CD4-positive, alpha-beta memory T cell (primary cell): ENCODE results near the gene SART1. TPM values are rescaled to one million over a fixed set of nuclear protein-coding genes. Genes with fewer than 3 reads are reported as not detected.
"Not testable (repeated sequence)": the region's sequence is repeated elsewhere in the genome, so short reads cannot be mapped to it uniquely, and the experiment has no call there.

ENCODE experiments used
- CTCF ChIA-PET: fragments of 350-600 bp; sonication (Branson Sonifier 250); formaldehyde crosslinking; loops from one replicate; lab custom pipeline; 2021; ENCODE audit warnings: inconsistent platforms; ENCODE audit not compliant: partially characterized antibody; lab: Charles Lee
- POLR2A ChIA-PET: fragments of 350-600 bp; sonication (Branson Sonifier 250); formaldehyde crosslinking; loops from one replicate; lab custom pipeline; 2021; ENCODE audit not compliant: partially characterized antibody; lab: Charles Lee
- DNase-seq, 5 donors: peaks; one replicate each; pipeline versions ENCODE4 v3.0.0 to v3.0.0-alpha.2; 2020 to 2022; ENCODE audit warnings: mixed read lengths in 1 of 5
- H3K27ac ChIP-seq: one replicate; pipeline ENCODE4 v1.7.0; 2013; ENCODE audit warnings: low read depth, low read length
- H3K27me3 ChIP-seq: 2 replicates; pipeline ENCODE4 v1.7.0; 2013; ENCODE audit warnings: mild to moderate bottlenecking, low read length, moderate library complexity; ENCODE audit not compliant: insufficient read depth
- H3K36me3 ChIP-seq: 2 replicates; pipeline ENCODE4 v1.7.0; 2013; ENCODE audit warnings: mild to moderate bottlenecking, low read length, moderate library complexity; ENCODE audit not compliant: insufficient read depth
- H3K4me1 ChIP-seq: 2 replicates; pipeline ENCODE4 v1.7.0; 2013; ENCODE audit warnings: mild to moderate bottlenecking, low read length, moderate library complexity; ENCODE audit not compliant: insufficient read depth
- H3K4me3 ChIP-seq, 2 donors: one replicate each; pipeline ENCODE4 v1.7.0; 2013; ENCODE audit warnings: low read length in 2 of 2, mild to moderate bottlenecking in 1 of 2
- H3K9me3 ChIP-seq, 2 donors: one replicate each; pipeline ENCODE4 v1.7.0; 2013; ENCODE audit warnings: low read length in 2 of 2, control low read depth in 1 of 2; ENCODE audit not compliant: control insufficient read depth in 1 of 2
- H3K27ac Mint-ChIP-seq, 7 donors: one replicate each; pipeline ENCODE4 v1.8.0; 2020 to 2021; ENCODE audit warnings: mixed read lengths in 7 of 7, mild to moderate bottlenecking in 6 of 7, inconsistent platforms in 3 of 7, moderate library complexity in 3 of 7
- H3K27me3 Mint-ChIP-seq, 2 donors: one replicate each; pipeline ENCODE4 v1.8.0; 2020 to 2021; ENCODE audit warnings: mixed read lengths in 2 of 2
- H3K36me3 Mint-ChIP-seq, 2 donors: one replicate each; pipeline ENCODE4 v1.8.0; 2020 to 2021; ENCODE audit warnings: mixed read lengths in 2 of 2, inconsistent platforms in 1 of 2, mild to moderate bottlenecking in 1 of 2
- H3K4me1 Mint-ChIP-seq, 4 donors: one replicate each; pipeline ENCODE4 v1.8.0; 2020 to 2021; ENCODE audit warnings: mixed read lengths in 4 of 4, mild to moderate bottlenecking in 1 of 4
- H3K4me3 Mint-ChIP-seq, 8 donors: one replicate each; pipeline ENCODE4 v1.8.0; 2020 to 2021; ENCODE audit warnings: mixed read lengths in 8 of 8, mild to moderate bottlenecking in 7 of 8, moderate library complexity in 6 of 8, inconsistent platforms in 3 of 8
- H3K9me3 Mint-ChIP-seq, 8 donors: one replicate each; pipeline ENCODE4 v1.8.0; 2020 to 2021; ENCODE audit warnings: mixed read lengths in 8 of 8, mild to moderate bottlenecking in 5 of 8, inconsistent platforms in 3 of 8, moderate library complexity in 1 of 8
- intact Hi-C: fragments of 100-400 bp; cut with micrococcal nuclease; formaldehyde crosslinking; loops from one replicate; pipeline ENCODE4 v1.15.1; 2023
- polyA plus RNA-seq, 2 donors: library from polyadenylated mRNA; unstranded; fragments of 300-500 nt; fragmentation: Illumina TruSeq; gene quantifications; one replicate each; pipeline ENCODE4 v1.2.3, GENCODE V29; 2021
- total RNA-seq, 2 experiments: library from RNA; stranded (reverse); gene quantifications; one replicate each; pipeline ENCODE4 v1.2.3, GENCODE V29; 2021

Gene SART1
- total and polyA plus RNA-seq, 4 experiments from 2014 or later = 11.5 to 90.6 (median 67.2) TPM

DNA sequence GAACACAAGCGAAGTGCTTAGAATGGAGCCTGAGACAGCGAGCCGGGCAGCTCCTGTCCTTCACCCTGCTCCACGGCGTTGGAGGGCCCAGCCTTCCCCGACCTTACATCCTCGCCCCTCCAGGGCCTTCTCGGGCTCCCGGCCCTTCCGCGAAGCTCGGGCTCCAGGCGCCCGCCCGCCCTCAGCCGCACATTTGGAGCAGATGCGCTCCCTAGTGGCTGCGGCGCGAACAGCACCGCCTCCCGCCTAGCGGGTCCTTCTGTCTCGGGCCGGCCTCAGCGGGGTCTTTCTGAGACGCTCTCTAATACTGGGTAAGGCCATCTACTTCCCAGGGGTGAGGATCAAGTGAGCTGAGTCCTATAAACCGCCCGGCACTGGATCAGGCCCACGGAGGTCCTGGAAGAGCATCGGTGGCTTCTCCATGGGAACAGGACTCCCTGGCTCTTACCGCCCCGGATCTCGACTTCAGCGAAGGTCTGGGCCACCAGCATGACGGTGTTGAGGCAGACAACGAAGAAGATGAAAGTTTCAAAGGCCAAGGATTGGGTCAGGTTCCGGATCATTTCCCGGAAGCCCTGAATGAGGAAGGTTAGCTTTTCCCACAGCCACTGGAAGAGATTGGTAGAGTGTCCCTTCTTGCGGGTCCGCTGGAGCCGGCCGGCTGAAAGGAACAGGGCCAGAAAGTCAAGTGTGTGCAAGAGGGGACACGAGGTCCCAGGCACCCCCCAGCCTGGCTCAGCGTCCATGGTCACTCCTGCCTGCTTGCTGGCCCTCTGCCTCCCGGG is 61.1 kb downstream of the SART1 start:
- no peaks in the 10 kb centered on the region for H3K9me3 ChIP-seq
- peak overlapping the region in 1 of 7 donors; percentile 48 for H3K27ac Mint-ChIP-seq
- H3K4me1 Mint-ChIP-seq = peaks cover 0 to 9% (median 6%) of the 10 kb centered on the region in 4 donors
- peak overlapping the region in 4 of 8 donors; percentile 33 to 72 (median 56) for H3K4me3 Mint-ChIP-seq
- peak; percentile 59 to 76 (median 63) for DNase-seq
- no peak overlapping the region for H3K4me3 ChIP-seq
- peaks cover 4 to 6% of the 10 kb centered on the region in 2 donors for H3K27me3 Mint-ChIP-seq
- H3K9me3 Mint-ChIP-seq = no peaks in the 10 kb centered on the region
- H3K27ac ChIP-seq = no peak overlapping the region
- H3K27me3 ChIP-seq = no peaks in the 10 kb centered on the region
- CTCF ChIA-PET = interaction anchor here (0.6 to 2.3 kb wide), 35 partner anchors 8 to 331 kb away, joined by 3 to 19 read pairs (median 4); partner anchors contain the start of genes BANF1, CCDC85B, CST6 and EIF1AD
- POLR2A ChIA-PET = interaction anchor here (0.6 to 1.8 kb wide), 5 partner anchors 20 to 310 kb away, joined by 3 to 7 read pairs (median 3); partner anchors contain the start of genes BANF1, EIF1AD, FIBP and KAT5
- no peaks in the 10 kb centered on the region for H3K36me3 ChIP-seq
- intact Hi-C loops = loop anchor here (1.0 kb wide), 2 partner anchors 33 to 204 kb away; no protein-coding TSS in a partner anchor
- peaks cover 6% of the 10 kb centered on the region for H3K4me1 ChIP-seq
- H3K36me3 Mint-ChIP-seq = no peaks in the 10 kb centered on the region

DNA sequence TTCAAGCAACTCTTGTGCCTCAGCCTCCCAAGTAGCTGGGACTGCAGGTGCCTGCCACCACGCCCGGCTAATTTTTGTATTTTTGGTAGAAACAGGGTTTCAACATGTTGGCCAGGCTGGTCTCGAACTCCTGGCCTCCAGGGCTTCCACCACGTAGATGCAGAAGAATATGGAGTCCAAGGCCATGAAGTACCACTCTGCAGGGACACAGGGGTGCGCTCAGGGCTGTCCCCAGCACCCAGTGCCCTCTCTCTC is 61.6 kb downstream of the SART1 start:
- H3K27ac ChIP-seq, H3K36me3 Mint-ChIP-seq, H3K4me1 ChIP-seq, intact Hi-C loops, H3K27ac Mint-ChIP-seq, H3K9me3 ChIP-seq, H3K4me1 Mint-ChIP-seq, H3K4me3 Mint-ChIP-seq, H3K9me3 Mint-ChIP-seq, H3K36me3 ChIP-seq, H3K4me3 ChIP-seq, H3K27me3 ChIP-seq, DNase-seq, H3K27me3 Mint-ChIP-seq: not testable (repeated sequence)
- ChIA-PET POLR2A (interaction anchor here (1.2 to 1.8 kb wide), 2 partner anchors 21 to 137 kb away, joined by 3 to 7 read pairs; partner anchors contain the start of genes BANF1 and EIF1AD), CTCF (interaction anchor here (0.8 to 2.3 kb wide), 23 partner anchors 11 to 318 kb away, joined by 3 to 19 read pairs (median 5); partner anchors contain the start of genes CCDC85B, CST6, FIBP and KAT5)

DNA sequence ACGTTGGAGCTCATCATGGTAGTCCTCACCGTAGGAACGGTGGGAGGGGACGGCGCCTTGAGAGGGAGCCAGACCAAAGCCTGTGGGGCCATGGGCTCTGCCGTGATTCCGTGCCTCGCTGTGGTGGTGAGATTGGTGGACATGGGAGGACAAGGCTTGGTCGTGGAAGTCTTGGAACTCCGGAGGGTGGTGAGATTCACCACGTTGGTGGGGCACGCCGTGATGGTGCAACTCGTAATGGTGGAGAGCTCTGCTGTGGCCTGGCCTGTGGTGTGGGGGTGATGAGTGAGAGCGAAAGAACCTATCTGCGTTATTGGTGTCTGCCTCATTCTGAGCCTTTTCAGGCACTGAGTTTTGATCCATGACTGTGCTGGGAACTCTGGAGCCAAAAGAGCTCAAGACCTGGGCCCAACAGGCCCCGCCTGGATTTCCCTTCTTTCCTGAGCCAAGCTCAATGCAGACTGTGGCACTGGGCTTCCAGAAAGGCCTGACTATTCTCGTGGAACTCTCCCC is 64.5 kb downstream of the SART1 start, which contains the start of gene CATSPER1:
CATSPER1 (minus strand) TSS at position 463 of the 513 bp plus-strand sequence; CDS start at position 363, 100 bp downstream.
- H3K4me1 ChIP-seq = peaks cover 6% of the 10 kb centered on the region
- DNase-seq = peak in 1 of 5 donors; percentile 5
- no peaks in the 10 kb centered on the region for H3K36me3 ChIP-seq
- ChIA-PET CTCF (interaction anchor here (0.8 kb wide), 1 partner anchor 19 kb away, joined by 3 read pairs; no protein-coding TSS in a partner anchor), POLR2A (interaction anchor here (1.5 kb wide), 1 partner anchor 27 kb away, joined by 4 read pairs; no protein-coding TSS in a partner anchor)
- Mint-ChIP-seq H3K4me3 (no peak within 1 kb of the TSS), H3K27ac (peak within 1 kb of the TSS in 1 of 7 donors; percentile 17), H3K4me1 (peaks cover 0 to 8% (median 5%) of the 10 kb centered on the region in 4 donors), H3K27me3 (peaks cover 4 to 6% of the 10 kb centered on the region in 2 donors), H3K9me3 (no peaks in the 10 kb centered on the region), H3K36me3 (no peaks in the 10 kb centered on the region)
- intact Hi-C loops = no loop called here
- no peaks in the 10 kb centered on the region for H3K9me3 ChIP-seq
- no peak within 1 kb of the TSS for H3K27ac ChIP-seq
- no peak within 1 kb of the TSS for H3K4me3 ChIP-seq
- no peaks in the 10 kb centered on the region for H3K27me3 ChIP-seq

Other genes starting within 250 kb of the SART1 start
- 100 to 1,000 TPM in 1 of 2 experiments, 10 to 100 TPM in 1; 93.5 to 106 TPM for gene KAT5, start 249.5 kb upstream of the SART1 start, total RNA-seq
- gene KAT5, start 249.5 kb upstream of the SART1 start, polyA plus RNA-seq = 10 to 100 TPM; 45.4 to 61.5 TPM
- gene RNASEH2C, start 240.9 kb upstream of the SART1 start, total RNA-seq = 10 to 100 TPM; 69.1 to 69.7 TPM
- gene RNASEH2C, start 240.9 kb upstream of the SART1 start, polyA plus RNA-seq = 10 to 100 TPM; 61.4 to 74.2 TPM
- 10 to 100 TPM; 25.6 to 26.9 TPM for gene AP5B1, start 180.8 kb upstream of the SART1 start, total RNA-seq
- gene AP5B1, start 180.8 kb upstream of the SART1 start, polyA plus RNA-seq = 10 to 100 TPM in 1 of 2 donors, 1 to 10 TPM in 1; 5.2 to 13.7 TPM
- not detected for gene OVOL1, start 174.7 kb upstream of the SART1 start, total RNA-seq
- gene OVOL1, start 174.7 kb upstream of the SART1 start, polyA plus RNA-seq = not detected
- under 1 TPM; 0.42 to 0.64 TPM for gene SNX32, start 127.8 kb upstream of the SART1 start, total RNA-seq
- gene SNX32, start 127.8 kb upstream of the SART1 start, polyA plus RNA-seq = under 1 TPM; 0.68 to 0.93 TPM
- gene CFL1, start 103.6 kb upstream of the SART1 start, total RNA-seq = 100 to 1,000 TPM; 540 to 578 TPM
- 1,000 to 10,000 TPM; 2,794 to 2,825 TPM for gene CFL1, start 103.6 kb upstream of the SART1 start, polyA plus RNA-seq
- gene MUS81, start 101.3 kb upstream of the SART1 start, total RNA-seq = 10 to 100 TPM; 93.6 to 95.5 TPM
- 10 to 100 TPM; 24.0 to 31.1 TPM for gene MUS81, start 101.3 kb upstream of the SART1 start, polyA plus RNA-seq
- 1 to 10 TPM; 6.0 to 8.3 TPM for gene EFEMP2, start 88.9 kb upstream of the SART1 start, total RNA-seq
- under 1 TPM; 0.40 to 0.55 TPM for gene EFEMP2, start 88.9 kb upstream of the SART1 start, polyA plus RNA-seq
- 10 to 100 TPM; 30.1 to 30.4 TPM for gene CTSW, start 81.9 kb upstream of the SART1 start, total RNA-seq
- gene CTSW, start 81.9 kb upstream of the SART1 start, polyA plus RNA-seq = 100 to 1,000 TPM in 1 of 2 donors, 10 to 100 TPM in 1; 80.9 to 107 TPM
- 10 to 100 TPM; 39.9 to 42.1 TPM for gene FIBP, start 73.3 kb upstream of the SART1 start, total RNA-seq
- 10 to 100 TPM; 79.3 to 99.0 TPM for gene FIBP, start 73.3 kb upstream of the SART1 start, polyA plus RNA-seq
- gene CCDC85B, start 71.1 kb upstream of the SART1 start, total RNA-seq = 10 to 100 TPM; 22.9 to 24.9 TPM
- 10 to 100 TPM; 60.0 to 68.3 TPM for gene CCDC85B, start 71.1 kb upstream of the SART1 start, polyA plus RNA-seq
- gene FOSL1, start 61.3 kb upstream of the SART1 start, total RNA-seq = under 1 TPM; 0.39 to 0.79 TPM
- gene FOSL1, start 61.3 kb upstream of the SART1 start, polyA plus RNA-seq = under 1 TPM in 1 of 2 donors, not detected in 1; 0.81 TPM
- 10 to 100 TPM; 57.1 to 59.5 TPM for gene C11orf68, start 42.7 kb upstream of the SART1 start, total RNA-seq
- 10 to 100 TPM; 48.0 to 81.6 TPM for gene C11orf68, start 42.7 kb upstream of the SART1 start, polyA plus RNA-seq
- gene DRAP1, start 42.3 kb upstream of the SART1 start, total RNA-seq = 10 to 100 TPM; 78.2 to 78.7 TPM
- gene DRAP1, start 42.3 kb upstream of the SART1 start, polyA plus RNA-seq = 100 to 1,000 TPM in 1 of 2 donors, 10 to 100 TPM in 1; 90.4 to 102 TPM
- not detected for gene TSGA10IP, start 16.3 kb upstream of the SART1 start, total RNA-seq
- gene TSGA10IP, start 16.3 kb upstream of the SART1 start, polyA plus RNA-seq = not detected
- 10 to 100 TPM; 60.2 to 65.4 TPM for gene EIF1AD, start 40.4 kb downstream of the SART1 start, total RNA-seq
- gene EIF1AD, start 40.4 kb downstream of the SART1 start, polyA plus RNA-seq = 10 to 100 TPM; 15.5 to 20.2 TPM
- gene BANF1, start 40.8 kb downstream of the SART1 start, total RNA-seq = 10 to 100 TPM; 90.8 to 92.9 TPM
- 100 to 1,000 TPM; 159 to 163 TPM for gene BANF1, start 40.8 kb downstream of the SART1 start, polyA plus RNA-seq
- not detected for gene CST6, start 50.3 kb downstream of the SART1 start, total RNA-seq
- not detected for gene CST6, start 50.3 kb downstream of the SART1 start, polyA plus RNA-seq
- not detected for gene CATSPER1, start 64.7 kb downstream of the SART1 start, total RNA-seq
- gene CATSPER1, start 64.7 kb downstream of the SART1 start, polyA plus RNA-seq = not detected
- not detected for gene GAL3ST3, start 87.4 kb downstream of the SART1 start, total RNA-seq
- not detected for gene GAL3ST3, start 87.4 kb downstream of the SART1 start, polyA plus RNA-seq
- gene SF3B2, start 90.6 kb downstream of the SART1 start, total RNA-seq = 100 to 1,000 TPM; 238 to 240 TPM
- gene SF3B2, start 90.6 kb downstream of the SART1 start, polyA plus RNA-seq = 100 to 1,000 TPM in 1 of 2 donors, 10 to 100 TPM in 1; 74.4 to 128 TPM
- gene PACS1, start 108.5 kb downstream of the SART1 start, total RNA-seq = 100 to 1,000 TPM; 251 to 262 TPM
- 100 to 1,000 TPM in 1 of 2 donors, 10 to 100 TPM in 1; 13.7 to 104 TPM for gene PACS1, start 108.5 kb downstream of the SART1 start, polyA plus RNA-seq